DND-41 (cell line): ENCODE results near the gene KRT79.

ENCODE experiments used
- ATAC-seq: fragments of 200-7000 bp; cut with Tn5 transposase; 3 replicates; pipeline ENCODE4 v1.9.1; 2021; ENCODE audit warnings: low read depth; ENCODE audit not compliant: insufficient read depth
- DNase-seq: peaks from one replicate; pipeline ENCODE4 v3.0.0-alpha.2; 2020
- H2AFZ ChIP-seq: 2 replicates; pipeline ENCODE4 v1.6.0; 2012; ENCODE audit warnings: low read depth, low read length
- H3K27ac ChIP-seq: 2 replicates; pipeline ENCODE4 v1.5.1; 2012; ENCODE audit warnings: low read length, inconsistent platforms
- H3K27me3 ChIP-seq: fragments of 200-600 bp; sonication (generic); 2 replicates; pipeline ENCODE4 v1.6.0; 2012; ENCODE audit warnings: low read length, mild to moderate bottlenecking, inconsistent platforms; ENCODE audit not compliant: insufficient read depth, poor library complexity
- H3K36me3 ChIP-seq: 2 replicates; pipeline ENCODE4 v1.5.1; 2012; ENCODE audit warnings: low read length, inconsistent platforms; ENCODE audit not compliant: insufficient read depth
- H3K4me1 ChIP-seq: 2 replicates; pipeline ENCODE4 v1.5.1; 2012; ENCODE audit warnings: mild to moderate bottlenecking, low read length; ENCODE audit not compliant: insufficient read depth
- H3K4me2 ChIP-seq: 2 replicates; pipeline ENCODE4 v1.6.0; 2012; ENCODE audit warnings: mild to moderate bottlenecking, moderate library complexity, low read length, inconsistent platforms; ENCODE audit not compliant: insufficient read depth
- H3K4me3 ChIP-seq, 2 experiments: fragments of 200-600 bp in 1 of 2; shearing (Covaris generic) in 1 of 2; 2 replicates each; pipeline ENCODE4 v1.5.1; 2012 to 2016; ENCODE audit warnings: inconsistent platforms in 2 of 2, low read length in 2 of 2, mild to moderate bottlenecking in 2 of 2, low read depth in 1 of 2, moderate library complexity in 1 of 2
- H3K79me2 ChIP-seq: 2 replicates; pipeline ENCODE4 v1.6.0; 2012; ENCODE audit warnings: low read length, inconsistent platforms; ENCODE audit not compliant: insufficient read depth
- H3K9ac ChIP-seq: 2 replicates; pipeline ENCODE4 v1.6.0; 2012; ENCODE audit warnings: low read depth, mild to moderate bottlenecking, inconsistent platforms, low read length, moderate library complexity
- H3K9me3 ChIP-seq: 2 replicates; pipeline ENCODE4 v1.5.1; 2012; ENCODE audit warnings: low read length, moderate library complexity, mild to moderate bottlenecking, inconsistent platforms; ENCODE audit not compliant: insufficient read depth, severe bottlenecking
- H4K20me1 ChIP-seq: 2 replicates; pipeline ENCODE4 v1.6.0; 2012; ENCODE audit warnings: low read length; ENCODE audit not compliant: insufficient read depth
- EZH2 ChIP-seq: IDR thresholded peaks from 3 replicates; pipeline ENCODE4 v1.6.1; 2012; ENCODE audit warnings: borderline replicate concordance, low read depth, mild to moderate bottlenecking, moderate library complexity, low read length, inconsistent platforms; ENCODE audit not compliant: severe bottlenecking
- TF ChIP-seq, protein P1 (sequence below): IDR thresholded peaks from 2 replicates; pipeline ENCODE4 v1.5.1; 2012; ENCODE audit warnings: borderline replicate concordance, low read length, moderate library complexity, mild to moderate bottlenecking; ENCODE audit not compliant: poor library complexity, severe bottlenecking; ENCODE audit errors: extremely low read depth

KRT79 gene

DNA sequence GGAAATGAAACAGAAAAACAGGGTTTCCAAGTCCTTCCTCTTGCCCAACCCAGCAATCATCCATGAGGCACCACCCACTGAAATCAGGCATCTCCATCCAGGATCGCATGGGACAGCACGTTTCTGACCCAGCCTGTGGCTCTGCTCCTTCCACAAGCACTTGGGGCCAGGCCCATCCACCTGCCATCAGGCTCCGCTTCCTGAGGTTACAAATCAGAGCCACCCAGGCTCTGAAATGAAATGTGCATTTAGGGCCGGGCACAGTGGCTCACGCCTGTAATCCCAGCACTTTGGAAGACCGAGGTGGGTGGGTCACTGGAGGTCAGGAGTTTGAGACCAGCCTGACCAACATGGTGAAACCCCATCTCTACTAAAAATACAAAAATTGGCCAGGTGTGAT lies 15.4 kb upstream of the KRT79 start:
- Histone ChIP-seq H3K4me1 (no peaks in the 10 kb centered on the region), H3K4me3 (no peak overlapping the region), H3K27me3 (peaks cover 3% of the 10 kb centered on the region), H4K20me1 (no peaks in the 10 kb centered on the region), H3K79me2 (no peaks in the 10 kb centered on the region), H3K9me3 (no peaks in the 10 kb centered on the region), H3K9ac (no peak overlapping the region), H2AFZ (no peak overlapping the region), H3K27ac (no peak overlapping the region), H3K4me2 (no peak overlapping the region), H3K36me3 (no peaks in the 10 kb centered on the region)
- DNase-seq (no peak), ATAC-seq (no peak)
- TF ChIP-seq, protein P1, sequence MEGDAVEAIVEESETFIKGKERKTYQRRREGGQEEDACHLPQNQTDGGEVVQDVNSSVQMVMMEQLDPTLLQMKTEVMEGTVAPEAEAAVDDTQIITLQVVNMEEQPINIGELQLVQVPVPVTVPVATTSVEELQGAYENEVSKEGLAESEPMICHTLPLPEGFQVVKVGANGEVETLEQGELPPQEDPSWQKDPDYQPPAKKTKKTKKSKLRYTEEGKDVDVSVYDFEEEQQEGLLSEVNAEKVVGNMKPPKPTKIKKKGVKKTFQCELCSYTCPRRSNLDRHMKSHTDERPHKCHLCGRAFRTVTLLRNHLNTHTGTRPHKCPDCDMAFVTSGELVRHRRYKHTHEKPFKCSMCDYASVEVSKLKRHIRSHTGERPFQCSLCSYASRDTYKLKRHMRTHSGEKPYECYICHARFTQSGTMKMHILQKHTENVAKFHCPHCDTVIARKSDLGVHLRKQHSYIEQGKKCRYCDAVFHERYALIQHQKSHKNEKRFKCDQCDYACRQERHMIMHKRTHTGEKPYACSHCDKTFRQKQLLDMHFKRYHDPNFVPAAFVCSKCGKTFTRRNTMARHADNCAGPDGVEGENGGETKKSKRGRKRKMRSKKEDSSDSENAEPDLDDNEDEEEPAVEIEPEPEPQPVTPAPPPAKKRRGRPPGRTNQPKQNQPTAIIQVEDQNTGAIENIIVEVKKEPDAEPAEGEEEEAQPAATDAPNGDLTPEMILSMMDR, result no peak
- TF ChIP-seq EZH2, result no peak

DNA sequence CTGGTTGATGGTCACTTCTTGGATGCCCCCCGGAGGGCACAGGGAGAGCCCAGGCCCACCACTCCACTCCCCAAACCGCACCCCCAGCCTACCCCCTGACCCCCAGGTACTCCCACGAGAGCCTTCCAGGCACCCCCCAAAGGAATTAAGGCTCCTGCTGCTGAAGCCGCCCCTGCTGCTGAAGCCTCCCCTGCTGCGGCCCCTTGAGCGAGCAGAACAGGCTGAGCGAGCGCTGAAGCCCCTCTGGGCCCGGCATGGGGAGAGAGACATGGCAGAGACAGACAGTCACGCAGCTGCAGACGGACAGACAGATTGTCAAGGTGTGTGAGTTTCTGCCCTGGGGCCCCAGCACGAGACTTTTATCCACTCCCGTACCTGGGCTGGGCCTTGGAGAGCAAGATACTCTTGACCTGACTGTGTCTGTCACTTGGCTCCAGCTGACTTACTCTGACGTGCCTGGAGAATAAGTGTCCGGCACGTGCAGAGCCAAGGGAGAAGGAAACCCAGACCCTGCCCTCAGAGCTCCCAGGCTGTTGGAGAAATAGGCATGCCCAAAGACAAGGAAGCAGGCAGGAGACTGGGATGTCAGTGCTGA lies 14.6 kb upstream of the KRT79 start, which contains the start of gene KRT78:
TSS of gene KRT78 (minus strand) at position 334 of the 595 bp plus-strand sequence. CDS start at position 270, 64 bp downstream.
- TF ChIP-seq EZH2, result no peak
- TF ChIP-seq, protein P1, result no peak
- Histone ChIP-seq H3K4me2 (no peak within 1 kb of the TSS), H3K36me3 (no peaks in the 10 kb centered on the region), H3K27me3 (peaks cover 3% of the 10 kb centered on the region), H4K20me1 (no peaks in the 10 kb centered on the region), H3K79me2 (no peaks in the 10 kb centered on the region), H3K4me1 (no peaks in the 10 kb centered on the region), H3K9me3 (no peaks in the 10 kb centered on the region), H2AFZ (no peak within 1 kb of the TSS), H3K27ac (no peak within 1 kb of the TSS), H3K4me3 (no peak within 1 kb of the TSS), H3K9ac (no peak within 1 kb of the TSS)
- DNase-seq, result no peak
- ATAC-seq, result no peak

DNA sequence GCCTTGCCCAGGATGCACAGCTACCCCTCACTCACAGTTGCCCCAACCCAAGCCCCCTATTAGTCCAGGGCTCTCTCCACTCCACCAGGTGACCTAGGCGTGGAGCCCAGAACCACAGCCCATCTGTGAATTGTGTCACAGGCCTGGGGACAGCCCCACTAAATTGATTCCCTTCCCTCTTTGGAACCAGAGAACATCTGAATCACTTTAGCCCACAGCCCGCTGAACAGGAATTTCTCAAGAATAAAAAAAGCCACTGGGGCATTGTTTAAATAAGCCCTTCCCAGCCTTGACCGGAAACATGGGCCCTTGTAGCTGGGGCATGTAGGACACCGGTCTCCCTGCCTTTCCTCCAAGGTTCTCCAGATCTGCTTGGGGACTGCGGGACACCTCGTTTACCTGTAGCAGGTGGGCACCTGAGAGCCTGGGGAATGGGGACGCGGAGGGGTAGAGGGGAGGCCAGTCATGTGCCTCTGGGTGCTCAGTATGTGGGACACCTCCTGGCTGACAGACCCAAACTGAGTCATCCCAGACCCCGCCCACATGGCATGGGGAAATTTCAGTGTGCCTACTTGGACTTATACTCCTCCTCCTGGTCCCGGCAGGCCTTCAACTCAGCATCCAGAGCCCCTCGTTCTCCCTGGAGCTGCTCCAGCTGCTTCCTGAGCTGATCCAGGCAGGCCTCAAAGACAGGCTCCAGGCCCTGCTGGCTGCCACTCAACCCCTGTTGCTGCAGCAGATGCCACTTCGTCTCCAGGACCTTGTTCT lies 13.4 kb upstream of the KRT79 start:
- TF ChIP-seq, protein P1, result no peak
- no peak for TF ChIP-seq EZH2
- no peak for DNase-seq
- Histone ChIP-seq H3K9ac (no peak overlapping the region), H2AFZ (no peak overlapping the region), H3K27me3 (no peaks in the 10 kb centered on the region), H3K9me3 (no peaks in the 10 kb centered on the region), H3K36me3 (no peaks in the 10 kb centered on the region), H3K4me2 (no peak overlapping the region), H3K4me3 (no peak overlapping the region), H3K79me2 (no peaks in the 10 kb centered on the region), H4K20me1 (no peaks in the 10 kb centered on the region), H3K27ac (no peak overlapping the region), H3K4me1 (no peaks in the 10 kb centered on the region)
- no peak for ATAC-seq
